Measurements from ENCODE around the gene CA11.

CA11 gene

DNA sequence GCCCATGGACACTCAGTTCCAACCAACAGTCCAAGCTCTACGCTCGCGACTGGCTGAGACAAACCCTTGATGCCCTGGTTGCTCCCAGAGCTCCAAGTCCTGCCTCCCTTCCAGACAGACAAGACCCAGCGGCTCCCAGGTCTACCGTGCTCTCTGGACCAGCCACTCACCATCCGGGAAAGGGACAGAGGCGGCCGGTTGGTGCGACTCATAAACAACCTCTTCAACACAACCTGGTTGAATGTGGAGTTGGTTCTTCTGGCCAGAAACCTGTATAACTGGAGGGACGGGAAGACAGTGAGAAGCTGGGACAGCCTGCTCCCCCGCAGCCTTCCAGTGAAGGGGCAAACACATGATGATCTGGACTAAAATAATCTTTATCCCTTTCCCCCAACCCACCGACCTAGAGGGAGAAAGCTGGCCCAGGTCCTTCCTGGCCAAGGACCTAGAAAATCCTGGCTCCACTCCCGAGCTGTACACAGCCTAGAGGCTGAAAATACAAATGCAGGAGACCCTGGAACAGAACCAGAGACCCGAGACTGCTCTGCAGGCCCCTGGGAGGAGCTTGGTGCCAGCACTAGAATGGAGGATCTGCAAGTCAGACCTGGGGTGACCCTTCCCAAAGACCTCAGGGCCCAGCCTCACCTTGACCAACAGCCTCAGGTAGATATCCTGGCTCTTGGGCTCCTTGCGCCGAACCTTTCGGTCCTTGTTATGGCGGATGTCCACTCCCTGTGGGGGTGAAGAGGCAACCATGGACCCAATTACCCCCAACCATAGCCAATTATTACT lies 28.6 kb downstream of the CA11 start:
- ChIA-PET POLR2A (interaction anchor here (0.9 to 3.7 kb wide), 2 partner anchors 8 to 12 kb away, joined by 3 to 38 read pairs; no protein-coding TSS in a partner anchor), CTCF (interaction anchor here (1.1 to 3.7 kb wide), 8 partner anchors 9 to 219 kb away, joined by 3 to 21 read pairs (median 4); partner anchors contain the start of gene HSD17B14)
- no peak for DNase-seq (ENCODE audit: extremely low spot score)
- TF ChIP-seq, protein P1, sequence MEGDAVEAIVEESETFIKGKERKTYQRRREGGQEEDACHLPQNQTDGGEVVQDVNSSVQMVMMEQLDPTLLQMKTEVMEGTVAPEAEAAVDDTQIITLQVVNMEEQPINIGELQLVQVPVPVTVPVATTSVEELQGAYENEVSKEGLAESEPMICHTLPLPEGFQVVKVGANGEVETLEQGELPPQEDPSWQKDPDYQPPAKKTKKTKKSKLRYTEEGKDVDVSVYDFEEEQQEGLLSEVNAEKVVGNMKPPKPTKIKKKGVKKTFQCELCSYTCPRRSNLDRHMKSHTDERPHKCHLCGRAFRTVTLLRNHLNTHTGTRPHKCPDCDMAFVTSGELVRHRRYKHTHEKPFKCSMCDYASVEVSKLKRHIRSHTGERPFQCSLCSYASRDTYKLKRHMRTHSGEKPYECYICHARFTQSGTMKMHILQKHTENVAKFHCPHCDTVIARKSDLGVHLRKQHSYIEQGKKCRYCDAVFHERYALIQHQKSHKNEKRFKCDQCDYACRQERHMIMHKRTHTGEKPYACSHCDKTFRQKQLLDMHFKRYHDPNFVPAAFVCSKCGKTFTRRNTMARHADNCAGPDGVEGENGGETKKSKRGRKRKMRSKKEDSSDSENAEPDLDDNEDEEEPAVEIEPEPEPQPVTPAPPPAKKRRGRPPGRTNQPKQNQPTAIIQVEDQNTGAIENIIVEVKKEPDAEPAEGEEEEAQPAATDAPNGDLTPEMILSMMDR (IDR thresholded peaks at IDR 0.05; ENCODE audit: control extremely low read depth, extremely low read depth, low read depth, missing control alignments): no peak

DNA sequence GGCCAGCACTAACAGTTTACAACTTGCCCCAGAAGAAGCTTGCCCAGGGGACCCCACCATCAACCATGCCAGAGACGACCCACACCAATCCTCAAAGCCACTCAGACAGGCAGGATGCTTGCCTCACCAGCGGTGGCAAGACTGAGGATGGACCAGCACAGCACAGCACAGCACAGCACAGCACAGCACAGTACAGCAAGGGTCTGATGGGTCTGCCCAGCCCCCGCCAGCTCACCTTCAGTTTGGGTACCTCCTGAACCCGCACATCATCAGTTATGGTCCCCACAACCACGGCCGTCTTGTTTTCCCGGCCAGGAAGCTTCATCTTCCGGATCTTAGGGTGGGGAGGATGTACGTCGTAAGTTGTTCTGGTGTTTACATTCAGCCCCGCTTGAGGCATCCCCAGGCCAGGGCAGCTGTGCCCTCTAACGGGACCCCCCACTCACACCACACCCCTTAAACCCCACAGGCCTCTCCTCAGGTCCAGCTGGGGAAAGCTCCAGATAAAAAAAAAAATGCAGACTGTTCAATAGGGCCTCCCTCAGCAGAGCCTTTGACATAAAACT lies 29.4 kb downstream of the CA11 start:
- CTCF ChIA-PET: interaction anchor here (1.1 to 3.7 kb wide), 7 partner anchors 8 to 220 kb away, joined by 3 to 21 read pairs (median 3); partner anchors contain the start of gene HSD17B14
- TF ChIP-seq, protein P1 (IDR thresholded peaks at IDR 0.05; ENCODE audit: control extremely low read depth, extremely low read depth, low read depth, missing control alignments): no peak

DNA sequence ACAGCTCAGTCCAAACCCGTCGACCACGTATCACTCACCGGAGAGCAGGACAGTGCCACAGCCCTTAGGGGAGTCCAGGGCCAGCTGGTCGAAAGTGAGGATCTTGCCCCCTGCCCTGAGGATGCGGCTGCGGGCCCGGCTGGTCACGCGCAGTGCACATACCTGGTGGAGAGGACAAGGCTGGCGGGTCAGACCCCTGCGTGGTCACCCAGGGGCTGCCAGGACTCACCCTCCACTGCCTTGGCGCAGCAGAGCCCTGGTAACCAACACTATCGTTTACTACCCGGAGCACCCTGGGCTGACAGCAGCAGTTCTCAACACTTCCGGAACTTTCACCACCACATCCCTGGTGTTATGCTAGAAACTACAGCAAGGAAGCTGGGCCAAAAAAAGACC lies 29.9 kb downstream of the CA11 start:
- CTCF ChIA-PET: interaction anchor here (1.3 to 3.7 kb wide), 4 partner anchors 8 to 126 kb away, joined by 3 to 21 read pairs (median 10); no protein-coding TSS in a partner anchor
- no peak for DNase-seq (ENCODE audit: extremely low spot score)
- POLR2A ChIA-PET: interaction anchor here (0.6 to 3.7 kb wide), 3 partner anchors 7 to 83 kb away, joined by 5 to 38 read pairs (median 5); no protein-coding TSS in a partner anchor
- TF ChIP-seq, protein P1 (IDR thresholded peaks at IDR 0.05; ENCODE audit: control extremely low read depth, extremely low read depth, low read depth, missing control alignments): no peak

More for the DNA sequence above, 29.4 kb downstream of the CA11 start:
- no peak for DNase-seq (ENCODE audit: extremely low spot score)
- POLR2A ChIA-PET: interaction anchor here (0.6 to 3.7 kb wide), 3 partner anchors 8 to 84 kb away, joined by 5 to 38 read pairs (median 5); no protein-coding TSS in a partner anchor

DNA sequence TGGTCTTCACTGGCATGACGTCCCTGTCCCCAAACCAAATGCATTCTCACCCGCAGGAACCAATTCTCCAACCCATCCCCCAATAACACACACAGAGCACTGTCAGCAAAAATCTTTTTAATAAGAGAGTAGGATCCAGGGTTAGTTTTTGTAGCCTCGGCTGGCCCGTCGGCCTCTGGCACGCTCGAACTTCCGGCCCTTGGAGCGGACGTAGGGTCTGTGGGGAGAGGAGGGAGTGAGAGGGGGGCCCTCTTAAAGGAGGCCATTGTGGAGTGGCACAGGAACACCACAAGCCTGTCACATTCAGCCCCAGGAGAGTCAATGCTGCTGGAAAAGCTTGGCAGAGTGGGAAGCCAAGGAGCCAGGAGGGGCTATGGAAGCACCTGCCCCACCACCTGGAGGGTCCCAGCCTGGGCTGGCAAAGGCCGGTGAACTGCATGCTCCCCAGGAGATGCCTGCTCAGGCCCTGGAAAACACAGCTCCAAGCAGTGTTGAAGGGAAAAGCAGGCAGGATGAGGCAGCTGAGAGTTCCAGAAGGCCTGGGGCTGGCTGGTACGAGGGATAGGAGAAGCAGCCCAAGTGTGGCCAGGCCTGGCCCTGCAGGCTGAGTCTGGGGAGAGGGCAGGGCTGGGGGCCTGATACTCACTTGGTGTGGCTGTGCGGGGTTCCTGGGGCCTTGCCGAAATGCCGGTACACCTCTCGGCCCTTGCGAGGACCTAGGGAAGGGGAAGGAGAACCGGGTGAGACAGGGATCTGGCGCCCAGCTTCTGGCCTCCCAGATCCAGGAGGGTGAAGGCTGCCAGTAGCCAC lies 30.6 kb downstream of the CA11 start:
- TF ChIP-seq, protein P1 (IDR thresholded peaks at IDR 0.05; ENCODE audit: control extremely low read depth, extremely low read depth, low read depth, missing control alignments): no peak
- POLR2A ChIA-PET: interaction anchor here (1.3 kb wide), 1 partner anchor 9 kb away, joined by 5 read pairs; no protein-coding TSS in a partner anchor
- no peak for DNase-seq (ENCODE audit: extremely low spot score)
- CTCF ChIA-PET: interaction anchor here (1.3 to 3.7 kb wide), 2 partner anchors 9 to 27 kb away, joined by 3 to 15 read pairs; no protein-coding TSS in a partner anchor

DNA sequence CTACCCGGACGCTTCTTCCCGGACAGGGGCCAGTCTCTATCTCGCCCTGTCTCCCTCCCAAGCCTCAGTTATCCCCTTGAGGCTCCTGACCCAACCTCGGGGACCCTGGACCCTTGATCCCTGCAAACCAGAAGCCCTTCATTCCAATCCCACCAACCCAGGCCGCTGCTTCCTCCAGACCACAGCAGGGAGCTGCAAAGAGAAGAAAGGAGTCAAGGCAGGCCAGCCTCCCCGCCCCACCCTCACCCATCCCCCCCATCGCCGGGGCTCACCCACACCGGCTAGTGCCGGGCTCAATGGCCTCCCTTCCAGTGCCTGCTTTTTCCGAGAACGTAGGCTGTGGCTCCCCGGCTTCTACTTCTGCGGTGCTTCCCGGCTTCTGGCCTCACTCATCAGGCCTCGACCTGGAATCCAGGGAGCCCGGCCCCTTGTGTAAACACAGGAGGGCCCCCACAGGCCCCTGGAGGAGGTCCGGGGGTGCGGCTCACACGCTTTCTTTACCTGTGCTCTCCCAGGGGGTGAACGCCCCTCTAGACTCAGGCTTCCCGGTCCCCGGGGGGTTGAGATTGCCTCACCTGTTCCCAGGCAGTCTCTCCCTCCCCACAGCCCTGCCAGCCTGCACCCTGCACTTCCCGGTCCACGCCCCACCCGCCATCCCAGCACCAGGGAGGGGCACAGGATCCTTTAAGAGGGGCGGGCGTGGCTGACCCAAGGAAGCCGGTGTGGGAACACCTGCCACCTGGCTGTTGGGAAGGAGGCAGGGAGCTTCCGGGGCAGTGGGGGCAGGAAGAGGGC lies 31.4 kb downstream of the CA11 start, which contains the start of gene FAM83E:
FAM83E (minus strand) TSS at position 641 of the 795 bp plus-strand sequence. CDS start 1,704 bp downstream, outside the sequence.
- DNase-seq (ENCODE audit: extremely low spot score): no peak
- TF ChIP-seq, protein P1 (IDR thresholded peaks at IDR 0.05; ENCODE audit: control extremely low read depth, extremely low read depth, low read depth, missing control alignments): no peak
- CTCF ChIA-PET: interaction anchor here (3.7 kb wide), 1 partner anchor 26 kb away, joined by 15 read pairs; no protein-coding TSS in a partner anchor
- POLR2A ChIA-PET: interaction anchor here (0.5 to 1.3 kb wide), 4 partner anchors 9 to 201 kb away, joined by 3 to 5 read pairs (median 4); no protein-coding TSS in a partner anchor

Data from GM10248 (cell line).